Left hindlimb (tissue), 1 donor: Measurements from ENCODE around the gene CD3G.
A peak's percentile ranks its signal among the peaks of the same experiment; 100 is the strongest.

Experiments used
- DNase-seq: peaks from one replicate; pipeline ENCODE4 v3.0.0-alpha.2; 2018

The CD3G gene

GRCh38 chr11:118328745-118329144, 15.4 kb upstream of the CD3G start:
- DNase-seq: no peak

DNA sequence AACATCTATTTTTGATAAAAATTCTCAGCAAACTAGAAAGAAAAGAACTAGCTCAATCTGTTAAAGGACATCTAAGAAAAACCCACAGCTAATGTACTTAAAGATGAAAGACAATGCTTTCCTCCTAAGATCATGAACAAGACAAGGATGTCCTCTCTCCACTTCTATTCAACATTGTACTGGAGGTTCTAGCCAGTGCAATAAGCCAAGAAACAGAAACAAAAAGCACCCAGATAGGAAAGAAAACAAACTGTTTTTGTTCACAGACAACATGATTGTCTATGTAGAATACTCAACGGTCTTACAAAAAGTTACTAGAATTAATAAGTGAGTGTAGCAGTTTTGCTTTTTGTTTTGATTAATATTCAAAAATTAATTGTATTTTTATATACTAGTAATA, 9.4 kb upstream of the CD3G start:
- no peak for DNase-seq

GRCh38 chr11:118338637-118339061, 5.5 kb upstream of the CD3G start:
- no peak for DNase-seq

DNA sequence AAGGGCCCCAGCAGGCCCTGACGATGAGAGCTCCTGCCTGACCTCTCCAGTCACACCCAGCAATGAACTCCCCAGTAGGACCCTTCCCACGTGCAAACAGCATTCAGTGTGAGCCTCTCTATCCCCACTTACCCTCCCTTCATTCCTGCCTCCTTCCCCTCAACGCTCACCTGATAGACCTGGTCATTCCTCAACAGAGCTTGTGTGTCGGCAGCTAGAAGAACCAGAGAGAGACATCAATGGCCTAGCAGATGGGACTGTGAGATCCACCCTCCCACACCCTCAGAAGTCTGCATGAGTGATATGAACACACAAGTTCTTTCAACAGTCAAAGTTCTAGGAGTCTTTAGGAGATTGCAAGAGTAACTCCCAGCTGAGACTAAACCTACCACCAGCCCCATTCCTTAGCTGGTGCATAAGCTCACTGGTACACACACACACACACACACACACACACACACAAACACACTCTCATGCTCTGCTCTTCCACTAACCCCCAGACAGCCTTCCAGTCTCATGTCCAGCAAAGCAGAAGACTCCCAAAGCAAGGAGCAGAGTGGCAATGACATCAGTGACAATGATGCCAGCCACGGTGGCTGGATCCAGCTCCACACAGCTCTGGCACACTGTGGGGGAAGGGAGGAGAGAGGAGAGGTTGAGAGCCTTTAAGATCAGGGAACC, 4.7 kb upstream of the CD3G start:
- DNase-seq: no peak

- DNase-seq: no peak
Observed at GRCh38 chr11:118340449-118340848, 3.7 kb upstream of the CD3G start.

GRCh38 chr11:118341261-118341660, 2.9 kb upstream of the CD3G start:
- DNase-seq: no peak

DNA sequence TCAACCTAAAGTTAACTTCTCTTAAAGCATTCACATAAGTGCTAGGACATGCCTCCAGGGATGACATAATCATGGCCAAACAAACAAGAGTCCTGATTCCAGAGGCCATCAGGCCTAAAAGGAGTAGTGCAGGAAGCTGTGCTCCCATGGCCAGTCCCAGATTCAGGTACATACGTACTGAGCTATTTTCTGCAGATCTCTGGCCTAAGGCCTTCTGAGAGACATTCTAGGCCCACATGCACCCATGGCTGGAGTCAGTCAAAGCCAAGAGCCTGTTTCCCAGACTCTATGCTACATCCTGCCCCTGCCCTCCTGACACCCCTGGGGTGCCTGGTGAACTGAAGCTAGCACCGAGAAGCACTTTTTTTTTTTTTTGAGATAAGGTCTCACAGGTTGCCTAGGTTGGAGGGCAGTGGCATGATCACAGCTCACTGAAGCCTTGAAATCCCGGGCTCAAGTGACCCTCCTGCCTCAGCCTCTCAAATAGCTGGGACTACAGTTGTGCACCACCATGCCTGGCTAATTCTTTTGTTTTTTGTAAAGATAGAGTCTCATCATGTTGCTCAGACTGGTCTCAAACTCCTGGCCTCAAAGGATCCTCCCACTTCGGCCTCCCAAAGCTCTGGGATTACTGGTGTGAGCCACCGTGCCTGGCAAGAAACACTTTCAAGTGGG, 2.2 kb upstream of the CD3G start:
- no peak for DNase-seq

- DNase-seq: no peak
Observed at GRCh38 chr11:118342503-118343161, 1.5 kb upstream of the CD3G start, which contains the start of gene CD3D. Gene CD3D, minus strand, starts transcription at chr11:118342705. Its CDS starts 98 bp downstream, at chr11:118342607.

DNA sequence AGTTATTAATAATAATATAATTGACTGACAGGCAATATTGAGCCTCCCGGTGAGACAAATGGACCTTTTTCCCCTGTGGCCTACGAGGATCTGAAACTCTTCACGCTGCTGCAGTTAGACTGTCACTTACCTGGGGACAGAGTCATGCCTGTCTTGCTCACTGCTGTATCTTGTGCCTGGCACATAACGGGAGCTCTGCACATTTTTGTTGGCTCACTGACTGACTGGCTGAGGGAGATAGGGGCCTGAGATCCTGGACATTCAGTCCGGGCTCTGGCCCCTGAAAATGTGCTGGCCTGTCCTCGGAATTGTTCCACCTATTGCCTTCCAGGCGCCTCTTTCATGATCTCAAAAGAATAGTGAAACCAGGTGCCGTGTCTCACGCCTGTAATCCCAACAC, 896 bp upstream of the CD3G start:
- no peak for DNase-seq

- DNase-seq: no peak
Observed at GRCh38 chr11:118349475-118349874, 5.3 kb downstream of the CD3G start.

- DNase-seq: no peak
Observed at GRCh38 chr11:118353084-118353710, 9.1 kb downstream of the CD3G start.

DNA sequence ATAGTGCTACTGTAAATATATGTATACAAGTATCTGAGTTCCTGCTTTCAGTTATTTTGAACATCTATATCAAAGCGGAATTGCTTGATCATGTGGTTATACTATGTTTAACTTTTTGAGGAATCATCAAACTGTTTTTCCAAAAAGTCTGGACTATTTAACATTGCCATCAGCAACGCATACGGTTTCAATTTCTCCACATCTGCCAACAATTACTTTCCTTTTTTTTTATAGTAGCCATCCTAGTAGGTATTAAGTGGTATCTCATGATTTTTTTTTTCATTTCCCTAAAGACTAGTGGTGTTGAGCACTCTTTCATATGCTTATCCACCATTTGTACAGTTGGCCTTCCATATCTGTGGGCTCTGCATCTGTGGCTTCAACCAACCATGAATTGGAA, 13.9 kb downstream of the CD3G start:
- DNase-seq: no peak

DNA sequence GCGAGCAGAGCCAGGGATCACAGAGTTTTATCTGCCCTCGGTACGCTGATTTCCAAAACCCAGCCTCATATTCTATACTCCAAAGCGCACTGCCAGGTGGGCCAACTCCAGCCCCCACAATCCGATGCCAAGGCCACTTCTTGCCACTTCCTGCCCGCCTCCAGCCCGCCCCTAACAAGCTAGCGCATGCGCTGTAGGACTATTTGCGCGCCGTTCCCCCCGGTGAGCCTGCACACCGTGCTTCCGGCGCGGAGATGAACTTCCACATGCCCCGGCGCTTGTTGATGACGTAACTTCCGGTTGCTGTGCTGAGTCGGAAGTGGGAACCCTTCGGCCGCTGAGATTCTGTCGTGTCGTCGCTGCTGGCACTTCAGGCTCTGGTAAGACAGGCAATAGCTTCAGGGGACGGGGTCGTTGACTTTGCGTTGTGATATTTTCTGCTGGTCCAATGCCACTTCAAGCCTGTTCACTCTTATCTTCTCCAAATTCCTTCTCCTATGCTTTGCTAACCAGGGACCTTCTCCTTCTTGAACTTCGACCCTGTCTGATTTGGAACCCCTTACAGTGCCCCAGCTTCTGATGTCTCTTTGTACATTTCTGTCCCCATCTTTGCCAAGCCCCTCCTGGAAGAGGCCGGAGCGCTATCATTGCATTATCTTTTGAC, 15.3 kb downstream of the CD3G start, which contains the start of gene UBE4A:
UBE4A (plus strand) TSS at position 306 of the 664 bp plus-strand sequence. CDS start 5,481 bp downstream, outside the sequence.
- DNase-seq: peak; percentile 93

GRCh38 chr11:118364956-118365615, 20.9 kb downstream of the CD3G start:
- DNase-seq: no peak

DNA sequence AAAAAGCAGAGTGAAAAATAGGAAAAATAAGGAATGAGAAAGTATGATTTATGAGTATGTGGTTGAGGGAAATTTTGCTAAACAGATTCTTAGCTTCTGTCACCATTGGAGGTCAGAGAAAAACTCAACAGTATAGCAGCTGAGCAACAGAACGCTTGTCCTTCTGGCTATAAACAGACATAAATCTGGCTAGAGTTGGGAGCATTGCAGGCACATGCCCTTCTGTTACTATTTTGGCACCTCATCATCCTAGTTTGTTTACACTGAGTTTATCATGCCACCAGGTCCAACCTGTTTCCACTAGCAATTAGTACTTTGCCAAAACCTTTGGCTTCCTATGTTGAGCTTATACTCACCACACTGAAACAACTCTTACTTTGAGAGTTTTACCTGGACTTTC, 22.1 kb downstream of the CD3G start:
- DNase-seq: no peak

GRCh38 chr11:118370774-118371173, 26.6 kb downstream of the CD3G start:
- no peak for DNase-seq

DNA sequence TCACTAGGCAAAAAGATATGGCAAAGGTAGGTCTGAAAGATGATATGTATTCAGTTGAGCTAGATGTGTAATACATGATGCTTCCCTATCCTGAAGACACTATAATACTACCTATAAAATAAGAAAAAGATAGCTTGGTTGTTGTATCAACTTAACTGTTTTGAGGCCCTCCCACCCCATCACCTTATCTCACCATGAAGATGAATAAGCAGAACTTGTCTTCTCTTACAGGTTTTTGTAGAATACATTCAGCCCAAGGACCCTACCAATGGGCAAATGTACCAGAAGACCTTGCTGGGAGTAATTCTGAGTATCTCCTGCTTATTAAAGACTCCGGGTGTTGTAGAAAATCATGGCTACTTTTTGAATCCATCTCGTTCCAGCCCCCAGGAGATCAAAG, 29.1 kb downstream of the CD3G start:
- no peak for DNase-seq

- DNase-seq: no peak
Observed at GRCh38 chr11:118373871-118374270, 29.7 kb downstream of the CD3G start.

DNA sequence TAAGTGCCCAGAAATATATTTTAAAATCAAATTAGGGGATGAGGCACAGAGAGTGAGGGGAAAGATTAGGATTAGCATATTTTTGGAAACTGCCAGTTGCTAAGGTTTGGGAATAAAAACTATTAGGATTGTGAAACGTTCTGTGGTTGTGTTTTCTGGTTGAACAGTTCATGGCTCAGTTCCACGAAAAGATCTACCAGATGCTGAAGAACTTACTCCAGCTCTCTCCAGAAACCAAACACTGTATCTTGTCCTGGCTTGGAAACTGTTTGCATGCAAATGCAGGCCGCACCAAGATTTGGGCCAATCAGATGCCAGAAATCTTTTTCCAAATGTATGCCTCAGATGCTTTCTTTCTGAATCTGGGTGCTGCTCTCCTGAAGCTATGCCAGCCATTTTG, 30.6 kb downstream of the CD3G start:
- DNase-seq: no peak

DNA sequence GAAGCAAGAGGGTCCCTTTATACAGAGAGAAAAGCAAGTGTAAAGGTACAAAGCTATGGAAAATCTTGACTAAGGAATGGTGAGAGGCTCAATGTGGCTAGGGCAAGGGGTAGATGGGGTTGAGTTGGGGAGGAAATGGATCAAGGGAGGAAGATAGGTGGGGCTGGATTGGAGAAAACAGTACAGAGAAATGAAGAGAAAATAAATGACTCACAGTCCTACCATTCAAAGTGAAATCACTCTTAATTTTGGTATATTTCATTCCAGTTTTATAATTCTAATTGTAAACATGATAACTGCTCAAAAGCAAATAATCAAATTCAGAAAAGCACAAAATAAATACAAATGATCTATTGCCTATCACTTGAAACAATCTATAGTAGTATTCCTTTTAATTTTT, 31.8 kb downstream of the CD3G start:
- no peak for DNase-seq

GRCh38 chr11:118379497-118379896, 35.4 kb downstream of the CD3G start:
- DNase-seq: no peak

DNA sequence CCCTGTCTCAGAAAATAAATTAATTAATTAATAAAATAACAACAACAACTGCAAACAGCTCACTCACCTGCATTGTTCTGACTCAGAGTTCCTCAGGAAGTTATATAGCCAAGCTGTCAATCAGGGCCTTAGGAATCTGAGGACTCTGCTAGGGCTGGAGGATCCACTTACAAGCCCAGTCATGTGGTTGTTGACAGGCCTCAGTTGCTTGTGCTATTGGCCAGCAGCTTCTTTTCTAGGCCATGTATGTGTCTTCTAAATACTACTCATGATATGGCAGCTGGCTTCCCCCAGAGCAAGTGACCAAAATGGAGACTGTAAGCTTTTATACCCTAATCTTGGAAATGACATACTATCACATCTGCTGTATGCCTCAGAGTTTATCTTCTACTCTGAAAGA, 36.4 kb downstream of the CD3G start:
- no peak for DNase-seq
